ENCODE results near the gene FCRL5.

The FCRL5 gene

GRCh38 chr1:157540852-157541251 lies 11.5 kb downstream of the FCRL5 start:
- no peak overlapping the region for H3K4me3 ChIP-seq (ENCODE audit: low read depth, low read length)
- TF ChIP-seq MYC (IDR thresholded peaks at IDR 0.05; ENCODE audit: low read depth, low read length) (no peak), MAX (IDR thresholded peaks at IDR 0.05; ENCODE audit: low read depth, low read length) (no peak), POLR2A (IDR thresholded peaks at IDR 0.05; ENCODE audit: extremely low read depth, insufficient read length) (no peak)
- TF ChIP-seq, protein P1, sequence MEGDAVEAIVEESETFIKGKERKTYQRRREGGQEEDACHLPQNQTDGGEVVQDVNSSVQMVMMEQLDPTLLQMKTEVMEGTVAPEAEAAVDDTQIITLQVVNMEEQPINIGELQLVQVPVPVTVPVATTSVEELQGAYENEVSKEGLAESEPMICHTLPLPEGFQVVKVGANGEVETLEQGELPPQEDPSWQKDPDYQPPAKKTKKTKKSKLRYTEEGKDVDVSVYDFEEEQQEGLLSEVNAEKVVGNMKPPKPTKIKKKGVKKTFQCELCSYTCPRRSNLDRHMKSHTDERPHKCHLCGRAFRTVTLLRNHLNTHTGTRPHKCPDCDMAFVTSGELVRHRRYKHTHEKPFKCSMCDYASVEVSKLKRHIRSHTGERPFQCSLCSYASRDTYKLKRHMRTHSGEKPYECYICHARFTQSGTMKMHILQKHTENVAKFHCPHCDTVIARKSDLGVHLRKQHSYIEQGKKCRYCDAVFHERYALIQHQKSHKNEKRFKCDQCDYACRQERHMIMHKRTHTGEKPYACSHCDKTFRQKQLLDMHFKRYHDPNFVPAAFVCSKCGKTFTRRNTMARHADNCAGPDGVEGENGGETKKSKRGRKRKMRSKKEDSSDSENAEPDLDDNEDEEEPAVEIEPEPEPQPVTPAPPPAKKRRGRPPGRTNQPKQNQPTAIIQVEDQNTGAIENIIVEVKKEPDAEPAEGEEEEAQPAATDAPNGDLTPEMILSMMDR (IDR thresholded peaks at IDR 0.05; ENCODE audit: low read depth, low read length): no peak
- DNase-seq (ENCODE audit: low read depth): no peak

DNA sequence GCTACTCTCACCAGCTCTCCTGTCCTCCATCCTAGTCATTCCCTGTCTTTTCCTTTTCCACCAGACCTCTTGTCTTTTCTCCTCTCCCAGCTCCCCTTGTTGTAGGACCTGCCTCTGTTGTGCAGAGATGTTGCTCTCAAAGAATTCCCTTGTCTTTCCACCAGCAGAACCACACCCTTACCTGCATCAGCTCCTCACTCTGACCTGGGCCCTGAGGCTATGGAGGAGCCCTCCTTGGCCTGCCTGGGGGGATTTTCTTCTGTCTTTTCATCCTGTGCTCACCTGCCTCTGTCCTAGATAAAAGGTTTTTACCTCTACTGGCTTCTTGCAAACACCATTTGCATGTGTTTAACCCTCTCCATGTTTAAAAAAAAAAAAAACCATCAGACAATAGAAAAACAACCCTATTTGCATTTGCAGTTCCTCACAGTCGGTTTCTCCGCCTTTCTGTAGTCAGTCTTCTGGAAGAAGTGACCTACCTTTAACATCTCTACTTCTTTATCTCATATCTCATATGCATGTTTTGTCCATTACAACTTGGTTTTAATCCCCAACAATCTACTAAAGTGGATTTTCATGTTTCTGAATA lies 12.1 kb downstream of the FCRL5 start:
- no peak for DNase-seq (ENCODE audit: low read depth)
- H3K4me3 ChIP-seq (ENCODE audit: low read depth, low read length): no peak overlapping the region
- TF ChIP-seq MAX (IDR thresholded peaks at IDR 0.05; ENCODE audit: low read depth, low read length): no peak

- DNase-seq (ENCODE audit: low read depth): no peak
- no peak for TF ChIP-seq MYC (IDR thresholded peaks at IDR 0.05; ENCODE audit: low read depth, low read length)
- TF ChIP-seq POLR2A (IDR thresholded peaks at IDR 0.05; ENCODE audit: extremely low read depth, insufficient read length): no peak
- TF ChIP-seq, protein P1 (IDR thresholded peaks at IDR 0.05; ENCODE audit: low read depth, low read length): no peak
- TF ChIP-seq MAX (IDR thresholded peaks at IDR 0.05; ENCODE audit: low read depth, low read length): no peak
- no peak overlapping the region for H3K4me3 ChIP-seq (ENCODE audit: low read depth, low read length)
These were observed 12.7 kb downstream of the FCRL5 start for GRCh38 chr1:157539568-157539967.

DNA sequence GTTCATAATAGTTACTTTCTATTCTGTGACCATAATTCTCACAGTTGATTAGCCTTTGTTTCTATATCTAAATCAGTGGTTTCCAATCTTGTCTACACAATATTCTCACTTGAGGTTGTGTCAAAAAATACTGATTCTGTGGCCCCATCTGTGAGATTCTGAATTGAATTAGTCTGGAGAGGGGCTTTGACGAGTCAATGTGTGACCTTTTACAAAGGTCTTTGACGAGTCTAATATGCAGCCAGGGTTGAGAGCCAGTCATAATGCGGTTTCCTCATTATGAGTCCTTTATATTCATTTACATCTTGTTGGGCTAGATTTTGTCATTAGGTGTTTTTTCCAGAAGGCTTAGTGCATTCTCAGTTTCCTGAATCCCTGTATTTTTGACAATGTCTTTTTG lies 19.7 kb downstream of the FCRL5 start:
- H3K4me3 ChIP-seq (ENCODE audit: low read depth, low read length): no peak overlapping the region
- TF ChIP-seq POLR2A (IDR thresholded peaks at IDR 0.05; ENCODE audit: extremely low read depth, insufficient read length) (no peak), MAX (IDR thresholded peaks at IDR 0.05; ENCODE audit: low read depth, low read length) (no peak), MYC (IDR thresholded peaks at IDR 0.05; ENCODE audit: low read depth, low read length) (no peak)
- TF ChIP-seq, protein P1 (IDR thresholded peaks at IDR 0.05; ENCODE audit: low read depth, low read length): no peak
- no peak for DNase-seq (ENCODE audit: low read depth)

DNA sequence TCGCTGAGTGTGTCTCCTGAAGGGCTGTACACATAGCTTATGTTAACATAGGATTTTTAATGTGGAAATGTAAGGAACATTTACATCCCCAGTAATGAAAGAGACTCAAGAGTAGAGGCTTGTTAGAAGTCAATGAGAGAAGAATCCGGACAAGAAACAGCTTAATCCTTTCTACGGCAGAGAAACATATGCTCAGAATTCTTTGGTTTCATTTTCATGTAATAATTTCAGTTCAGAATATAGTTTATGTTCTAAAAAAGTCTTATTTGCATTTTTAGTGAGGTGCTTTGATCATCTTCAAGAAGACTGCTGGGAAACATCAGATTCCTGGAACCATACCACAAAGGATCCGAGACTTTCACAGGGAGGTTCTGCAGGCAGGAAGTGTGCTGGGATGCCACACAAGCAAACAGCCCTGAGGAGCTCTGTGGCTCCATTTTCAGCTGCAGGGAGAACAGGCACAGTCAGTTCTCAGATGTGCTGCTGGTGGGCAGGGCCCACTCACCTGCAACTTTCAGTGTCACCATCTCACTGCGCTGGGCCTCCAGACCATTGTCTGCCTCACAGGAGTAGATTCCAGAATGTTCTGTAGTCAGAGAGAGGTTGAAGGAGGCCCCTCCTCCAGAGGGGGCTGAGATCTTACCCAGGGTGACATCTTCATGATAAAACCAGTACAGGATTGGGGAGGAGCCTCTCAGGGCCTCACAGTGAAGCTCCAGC lies 28.4 kb downstream of the FCRL5 start:
- no peak overlapping the region for H3K4me3 ChIP-seq (ENCODE audit: low read depth, low read length)
- TF ChIP-seq, protein P1 (IDR thresholded peaks at IDR 0.05; ENCODE audit: low read depth, low read length): no peak
- no peak for DNase-seq (ENCODE audit: low read depth)

DNA sequence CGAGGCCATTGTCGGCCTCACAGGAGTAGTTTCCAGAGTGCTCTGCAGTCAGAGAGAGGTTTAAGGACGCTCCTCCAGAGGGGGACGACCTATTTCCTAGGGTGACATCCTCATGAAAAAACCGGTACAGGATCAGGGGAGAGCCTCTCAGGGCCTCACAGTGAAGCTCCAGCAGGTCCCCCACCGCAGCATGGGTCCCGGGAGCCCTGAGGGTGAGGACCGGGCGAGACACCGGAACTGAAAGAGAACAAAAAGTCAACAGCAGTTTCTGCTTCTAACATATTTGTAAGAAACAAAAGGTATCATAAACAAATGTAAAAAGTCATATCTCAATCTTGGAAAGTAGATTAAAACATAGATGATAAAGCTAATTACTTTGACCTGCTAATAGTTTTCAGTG lies 31.3 kb downstream of the FCRL5 start:
- no peak for DNase-seq (ENCODE audit: low read depth)

GRCh38 chr1:157520386-157520935 lies 31.9 kb downstream of the FCRL5 start:
- TF ChIP-seq POLR2A (IDR thresholded peaks at IDR 0.05; ENCODE audit: extremely low read depth, insufficient read length) (no peak), MAX (IDR thresholded peaks at IDR 0.05; ENCODE audit: low read depth, low read length) (no peak), MYC (IDR thresholded peaks at IDR 0.05; ENCODE audit: low read depth, low read length) (no peak)
- TF ChIP-seq, protein P1 (IDR thresholded peaks at IDR 0.05; ENCODE audit: low read depth, low read length): no peak
- no peak for DNase-seq (ENCODE audit: low read depth)
- no peak overlapping the region for H3K4me3 ChIP-seq (ENCODE audit: low read depth, low read length)

More for the DNA sequence above, 31.3 kb downstream of the FCRL5 start:
- H3K4me3 ChIP-seq (ENCODE audit: low read depth, low read length): no peak overlapping the region
- no peak for TF ChIP-seq POLR2A (IDR thresholded peaks at IDR 0.05; ENCODE audit: extremely low read depth, insufficient read length)
